ENCODE measurements around the gene FNBP1L. TPM values are rescaled to one million over a fixed set of nuclear protein-coding genes. Genes with fewer than 3 reads are reported as not detected.
"Not testable (repeated sequence)": the region's sequence is repeated elsewhere in the genome, so short reads cannot be mapped to it uniquely, and the experiment has no call there.

The FNBP1L gene
- total RNA-seq, 1 experiment from 2014 or later, result 0.41 TPM

GRCh38 chr1:93542398-93542797 lies 94.5 kb downstream of the FNBP1L start:
- Histone ChIP-seq H3K27me3 (ENCODE audit: low read length) (no peaks in the 10 kb centered on the region), H3K4me3 (ENCODE audit: low read length) (no peak overlapping the region), H3K4me1 (ENCODE audit: low read length) (no peaks in the 10 kb centered on the region), H3K9me3 (ENCODE audit: low read length) (no peaks in the 10 kb centered on the region), H3K27ac (ENCODE audit: low read length) (no peak overlapping the region), H2AFZ (ENCODE audit: low read length) (no peak overlapping the region), H3K9me2 (replicated peaks; ENCODE audit: insufficient read depth, low read length) (no peaks in the 10 kb centered on the region), H3K4me2 (ENCODE audit: low read depth, low read length, poor library complexity, severe bottlenecking) (no peak overlapping the region), H4K20me1 (ENCODE audit: insufficient read depth, low read depth, low read length) (no peaks in the 10 kb centered on the region), H3K9ac (ENCODE audit: low read length) (no peak overlapping the region), H3K36me3 (ENCODE audit: insufficient read depth, low read length) (no peaks in the 10 kb centered on the region), H3K79me2 (ENCODE audit: low read length) (no peaks in the 10 kb centered on the region)
- no peak for DNase-seq

- no peaks in the 10 kb centered on the region for H3K9me3 ChIP-seq (ENCODE audit: low read length)
- H3K27ac ChIP-seq (ENCODE audit: low read length), result no peak overlapping the region
- no peak for DNase-seq
- no peaks in the 10 kb centered on the region for H3K9me2 ChIP-seq (replicated peaks; ENCODE audit: insufficient read depth, low read length)
- no peaks in the 10 kb centered on the region for H4K20me1 ChIP-seq (ENCODE audit: insufficient read depth, low read depth, low read length)
- no peak overlapping the region for H3K4me2 ChIP-seq (ENCODE audit: low read depth, low read length, poor library complexity, severe bottlenecking)
- H3K27me3 ChIP-seq (ENCODE audit: low read length), result no peaks in the 10 kb centered on the region
- H3K4me3 ChIP-seq (ENCODE audit: low read length), result no peak overlapping the region
- no peaks in the 10 kb centered on the region for H3K4me1 ChIP-seq (ENCODE audit: low read length)
- H3K9ac ChIP-seq (ENCODE audit: low read length), result no peak overlapping the region
- no peak overlapping the region for H2AFZ ChIP-seq (ENCODE audit: low read length)
- H3K79me2 ChIP-seq (ENCODE audit: low read length), result no peaks in the 10 kb centered on the region
- H3K36me3 ChIP-seq (ENCODE audit: insufficient read depth, low read length), result no peaks in the 10 kb centered on the region
Observed at GRCh38 chr1:93546162-93546863, 98.4 kb downstream of the FNBP1L start.

GRCh38 chr1:93549131-93549530 lies 101.2 kb downstream of the FNBP1L start:
- Histone ChIP-seq H2AFZ (ENCODE audit: low read length) (no peak overlapping the region), H3K27ac (ENCODE audit: low read length) (no peak overlapping the region), H4K20me1 (ENCODE audit: insufficient read depth, low read depth, low read length) (no peaks in the 10 kb centered on the region), H3K4me1 (ENCODE audit: low read length) (no peaks in the 10 kb centered on the region), H3K9me3 (ENCODE audit: low read length) (no peaks in the 10 kb centered on the region), H3K27me3 (ENCODE audit: low read length) (no peaks in the 10 kb centered on the region), H3K36me3 (ENCODE audit: insufficient read depth, low read length) (no peaks in the 10 kb centered on the region), H3K4me3 (ENCODE audit: low read length) (no peak overlapping the region), H3K9ac (ENCODE audit: low read length) (no peak overlapping the region), H3K4me2 (ENCODE audit: low read depth, low read length, poor library complexity, severe bottlenecking) (no peak overlapping the region), H3K79me2 (ENCODE audit: low read length) (no peaks in the 10 kb centered on the region), H3K9me2 (replicated peaks; ENCODE audit: insufficient read depth, low read length) (no peaks in the 10 kb centered on the region)
- DNase-seq, result no peak

- no peaks in the 10 kb centered on the region for H4K20me1 ChIP-seq (ENCODE audit: insufficient read depth, low read depth, low read length)
- H3K4me3 ChIP-seq (ENCODE audit: low read length), result no peak overlapping the region
- no peak overlapping the region for H3K9ac ChIP-seq (ENCODE audit: low read length)
- no peaks in the 10 kb centered on the region for H3K9me2 ChIP-seq (replicated peaks; ENCODE audit: insufficient read depth, low read length)
- no peak overlapping the region for H2AFZ ChIP-seq (ENCODE audit: low read length)
- no peak for DNase-seq
- H3K27ac ChIP-seq (ENCODE audit: low read length), result no peak overlapping the region
- no peaks in the 10 kb centered on the region for H3K79me2 ChIP-seq (ENCODE audit: low read length)
- no peaks in the 10 kb centered on the region for H3K27me3 ChIP-seq (ENCODE audit: low read length)
- no peaks in the 10 kb centered on the region for H3K4me1 ChIP-seq (ENCODE audit: low read length)
- H3K4me2 ChIP-seq (ENCODE audit: low read depth, low read length, poor library complexity, severe bottlenecking), result no peak overlapping the region
- H3K9me3 ChIP-seq (ENCODE audit: low read length), result no peaks in the 10 kb centered on the region
- no peaks in the 10 kb centered on the region for H3K36me3 ChIP-seq (ENCODE audit: insufficient read depth, low read length)
Observed at GRCh38 chr1:93549811-93550210, 101.9 kb downstream of the FNBP1L start.

- no peaks in the 10 kb centered on the region for H3K9me3 ChIP-seq (ENCODE audit: low read length)
- no peak overlapping the region for H3K4me3 ChIP-seq (ENCODE audit: low read length)
- H4K20me1 ChIP-seq (ENCODE audit: insufficient read depth, low read depth, low read length), result no peaks in the 10 kb centered on the region
- no peak overlapping the region for H2AFZ ChIP-seq (ENCODE audit: low read length)
- H3K36me3 ChIP-seq (ENCODE audit: insufficient read depth, low read length), result no peaks in the 10 kb centered on the region
- H3K27ac ChIP-seq (ENCODE audit: low read length), result no peak overlapping the region
- DNase-seq, result no peak
- H3K4me2 ChIP-seq (ENCODE audit: low read depth, low read length, poor library complexity, severe bottlenecking), result no peak overlapping the region
- no peaks in the 10 kb centered on the region for H3K79me2 ChIP-seq (ENCODE audit: low read length)
- H3K27me3 ChIP-seq (ENCODE audit: low read length), result no peaks in the 10 kb centered on the region
- peaks cover under 1% of the 10 kb centered on the region; the same call in 1 of the 2 replicates for H3K4me1 ChIP-seq (ENCODE audit: low read length)
- no peak overlapping the region for H3K9ac ChIP-seq (ENCODE audit: low read length)
- no peaks in the 10 kb centered on the region for H3K9me2 ChIP-seq (replicated peaks; ENCODE audit: insufficient read depth, low read length)
Observed at GRCh38 chr1:93552741-93553455, 105.0 kb downstream of the FNBP1L start.

GRCh38 chr1:93553886-93554490 lies 106.1 kb downstream of the FNBP1L start:
- not testable (repeated sequence) for H3K9me3 ChIP-seq (ENCODE audit: low read length); H2AFZ ChIP-seq (ENCODE audit: low read length); H3K4me1 ChIP-seq (ENCODE audit: low read length); H3K79me2 ChIP-seq (ENCODE audit: low read length); H4K20me1 ChIP-seq (ENCODE audit: insufficient read depth, low read depth, low read length); H3K9me2 ChIP-seq (replicated peaks; ENCODE audit: insufficient read depth, low read length); H3K36me3 ChIP-seq (ENCODE audit: insufficient read depth, low read length); H3K4me3 ChIP-seq (ENCODE audit: low read length); H3K27ac ChIP-seq (ENCODE audit: low read length); H3K4me2 ChIP-seq (ENCODE audit: low read depth, low read length, poor library complexity, severe bottlenecking); H3K9ac ChIP-seq (ENCODE audit: low read length); H3K27me3 ChIP-seq (ENCODE audit: low read length)
- peak; percentile 2 for DNase-seq

GRCh38 chr1:93554883-93555872 lies 107.3 kb downstream of the FNBP1L start:
- Histone ChIP-seq H3K36me3 (ENCODE audit: insufficient read depth, low read length) (no peaks in the 10 kb centered on the region), H3K9ac (ENCODE audit: low read length) (no peak overlapping the region), H3K4me2 (ENCODE audit: low read depth, low read length, poor library complexity, severe bottlenecking) (no peak overlapping the region), H3K9me3 (ENCODE audit: low read length) (no peaks in the 10 kb centered on the region), H3K4me3 (ENCODE audit: low read length) (no peak overlapping the region), H2AFZ (ENCODE audit: low read length) (no peak overlapping the region), H4K20me1 (ENCODE audit: insufficient read depth, low read depth, low read length) (no peaks in the 10 kb centered on the region), H3K9me2 (replicated peaks; ENCODE audit: insufficient read depth, low read length) (no peaks in the 10 kb centered on the region), H3K27ac (ENCODE audit: low read length) (no peak overlapping the region), H3K79me2 (ENCODE audit: low read length) (no peaks in the 10 kb centered on the region), H3K4me1 (ENCODE audit: low read length) (peaks cover 16% of the 10 kb centered on the region), H3K27me3 (ENCODE audit: low read length) (no peaks in the 10 kb centered on the region)
- peak; percentile 28 for DNase-seq
